Loucy (cell line): ENCODE measurements around the gene OR2A7.
"Not testable (repeated sequence)": the region's sequence is repeated elsewhere in the genome, so short reads cannot be mapped to it uniquely, and the experiment has no call there.

Source experiments
- EZH2phosphoT487 ChIP-seq: fragments of 200-600 bp; IDR thresholded peaks from 2 replicates; pipeline ENCODE4 v1.6.1; 2018; ENCODE audit warnings: antibody characterized with exemption, mild to moderate bottlenecking, moderate library complexity, borderline replicate concordance
- TF ChIP-seq, protein P1 (sequence below): fragments of 200-600 bp; sonication (generic); conservative IDR thresholded peaks from 2 replicates; pipeline ENCODE4 v1.5.1; 2014; ENCODE audit warnings: mild to moderate bottlenecking, antibody characterized with exemption, low read length

DNA sequence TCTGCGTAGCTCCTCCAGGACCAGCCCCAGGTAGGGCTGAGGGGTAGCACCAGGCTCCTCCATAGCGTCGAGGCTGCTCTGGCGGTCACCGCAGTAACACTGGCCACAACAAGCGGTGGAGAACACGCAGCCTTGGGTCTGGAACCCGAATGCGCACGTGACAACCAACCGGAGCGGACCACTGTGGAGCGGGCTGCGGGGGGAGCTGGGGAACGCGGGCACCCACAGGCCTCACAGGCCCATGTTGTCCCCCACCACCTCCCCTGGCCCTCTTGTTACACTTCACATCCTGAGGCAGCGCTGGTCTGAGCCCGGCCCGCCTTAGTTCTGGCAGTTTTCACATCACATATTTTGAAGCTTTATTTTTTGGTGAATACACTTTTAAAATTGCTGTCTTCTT lies 4.6 kb upstream of the OR2A7 start, which contains the start of gene CTAGE8:
- TF ChIP-seq, protein P1, sequence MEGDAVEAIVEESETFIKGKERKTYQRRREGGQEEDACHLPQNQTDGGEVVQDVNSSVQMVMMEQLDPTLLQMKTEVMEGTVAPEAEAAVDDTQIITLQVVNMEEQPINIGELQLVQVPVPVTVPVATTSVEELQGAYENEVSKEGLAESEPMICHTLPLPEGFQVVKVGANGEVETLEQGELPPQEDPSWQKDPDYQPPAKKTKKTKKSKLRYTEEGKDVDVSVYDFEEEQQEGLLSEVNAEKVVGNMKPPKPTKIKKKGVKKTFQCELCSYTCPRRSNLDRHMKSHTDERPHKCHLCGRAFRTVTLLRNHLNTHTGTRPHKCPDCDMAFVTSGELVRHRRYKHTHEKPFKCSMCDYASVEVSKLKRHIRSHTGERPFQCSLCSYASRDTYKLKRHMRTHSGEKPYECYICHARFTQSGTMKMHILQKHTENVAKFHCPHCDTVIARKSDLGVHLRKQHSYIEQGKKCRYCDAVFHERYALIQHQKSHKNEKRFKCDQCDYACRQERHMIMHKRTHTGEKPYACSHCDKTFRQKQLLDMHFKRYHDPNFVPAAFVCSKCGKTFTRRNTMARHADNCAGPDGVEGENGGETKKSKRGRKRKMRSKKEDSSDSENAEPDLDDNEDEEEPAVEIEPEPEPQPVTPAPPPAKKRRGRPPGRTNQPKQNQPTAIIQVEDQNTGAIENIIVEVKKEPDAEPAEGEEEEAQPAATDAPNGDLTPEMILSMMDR = not testable (repeated sequence)
- not testable (repeated sequence) for TF ChIP-seq EZH2phosphoT487
